Islet precursor cell (in vitro differentiated cells): ENCODE measurements around the gene KLHL1.
A peak's percentile ranks its signal among the peaks of the same experiment; 100 is the strongest.

ENCODE experiments used
- DNase-seq: peaks from one replicate; pipeline ENCODE4 v3.0.0-alpha.2; 2018

Gene KLHL1

DNA sequence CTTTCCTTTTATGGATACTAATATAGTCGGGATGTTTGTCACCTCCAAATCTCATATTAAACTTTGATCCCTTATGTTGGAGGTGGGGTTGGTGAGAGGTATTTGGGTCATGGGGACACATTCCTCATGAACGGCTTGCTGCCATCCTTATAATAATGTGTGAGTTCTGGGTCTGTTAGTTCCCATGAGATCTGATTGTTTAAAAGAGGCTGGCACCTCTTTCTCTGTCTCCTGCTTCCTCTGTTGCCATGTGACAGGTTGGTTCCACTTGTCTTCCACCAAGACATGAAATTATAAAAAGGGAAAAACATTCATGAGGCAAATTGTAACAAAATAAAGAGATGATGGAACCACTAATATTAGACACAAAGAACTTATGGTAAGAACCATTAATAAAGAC lies 108.4 kb downstream of the KLHL1 start:
- DNase-seq = no peak

DNA sequence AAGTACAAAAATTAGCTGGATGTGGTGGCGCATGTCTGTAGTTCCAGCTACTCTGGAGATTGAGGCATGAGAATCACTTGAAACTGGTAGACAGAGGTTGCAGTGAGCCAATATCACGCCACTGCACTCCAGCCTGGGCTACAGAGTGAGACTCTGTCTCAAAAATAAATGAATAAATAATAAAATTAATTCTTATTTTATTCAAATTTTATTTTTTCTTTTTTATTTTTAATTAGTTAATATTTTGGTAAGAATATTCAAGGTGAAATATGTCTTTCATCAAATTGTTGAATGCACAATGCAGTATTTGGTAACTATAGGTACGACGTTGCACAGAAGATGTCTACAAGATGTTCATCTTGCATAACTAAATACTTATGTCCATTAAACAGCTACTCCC lies 111.2 kb downstream of the KLHL1 start:
- DNase-seq = no peak

DNA sequence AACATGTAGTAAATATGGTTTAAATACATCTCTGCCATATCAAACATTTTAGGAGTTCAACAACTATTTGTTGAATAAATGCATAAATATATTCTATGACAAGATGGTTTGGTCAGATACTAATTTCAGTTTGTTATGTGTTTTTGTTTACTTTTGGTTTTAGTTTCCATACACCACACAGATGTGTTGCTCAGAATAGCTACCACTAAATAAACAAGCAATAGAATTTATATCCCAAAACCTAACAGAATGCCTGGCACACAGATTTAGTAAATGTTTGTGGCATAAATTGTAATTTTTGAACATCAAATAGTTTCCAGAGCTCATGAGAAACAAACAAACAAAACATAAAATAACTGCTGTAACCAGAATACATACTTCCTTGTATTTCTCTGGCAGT lies 127.5 kb downstream of the KLHL1 start:
- DNase-seq = no peak

DNA sequence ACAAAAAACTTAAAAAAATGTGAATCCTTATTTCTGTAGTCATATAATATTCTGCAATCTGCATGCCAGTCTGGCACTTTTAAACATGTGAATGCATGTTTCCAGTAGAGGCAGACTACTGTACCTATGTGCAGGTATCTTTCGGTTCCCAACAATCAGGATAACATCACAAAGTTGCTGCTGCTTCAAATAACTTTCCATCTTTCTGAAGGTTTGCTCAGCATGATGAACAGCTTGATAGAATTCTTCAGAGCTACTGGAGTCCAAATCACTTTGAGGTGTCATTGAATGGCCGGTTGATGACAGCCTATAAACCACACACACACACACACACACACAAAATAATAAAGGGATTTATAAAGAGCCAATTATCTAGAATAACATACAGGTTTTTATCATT lies 132.8 kb downstream of the KLHL1 start:
- DNase-seq = no peak

DNA sequence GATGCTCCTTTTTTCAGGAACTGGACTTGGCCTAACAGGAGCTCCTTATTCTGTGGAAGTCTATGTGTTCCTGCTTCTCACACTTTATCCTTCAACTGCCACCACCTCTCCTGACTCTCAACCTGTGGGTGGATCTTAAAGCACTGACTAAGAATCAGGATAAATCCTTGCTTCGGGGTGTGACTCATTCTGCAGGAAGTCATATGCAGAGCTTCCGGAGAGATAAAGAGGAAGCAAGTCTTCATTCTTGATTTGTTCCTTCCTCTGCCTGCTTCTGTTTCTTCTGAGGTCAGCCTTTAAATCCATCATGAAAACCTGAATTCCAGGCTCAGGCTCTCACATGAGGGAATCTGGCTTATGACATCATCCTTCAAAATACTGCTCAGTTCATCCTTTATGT lies 137.7 kb downstream of the KLHL1 start:
- peak; percentile 74 for DNase-seq

DNA sequence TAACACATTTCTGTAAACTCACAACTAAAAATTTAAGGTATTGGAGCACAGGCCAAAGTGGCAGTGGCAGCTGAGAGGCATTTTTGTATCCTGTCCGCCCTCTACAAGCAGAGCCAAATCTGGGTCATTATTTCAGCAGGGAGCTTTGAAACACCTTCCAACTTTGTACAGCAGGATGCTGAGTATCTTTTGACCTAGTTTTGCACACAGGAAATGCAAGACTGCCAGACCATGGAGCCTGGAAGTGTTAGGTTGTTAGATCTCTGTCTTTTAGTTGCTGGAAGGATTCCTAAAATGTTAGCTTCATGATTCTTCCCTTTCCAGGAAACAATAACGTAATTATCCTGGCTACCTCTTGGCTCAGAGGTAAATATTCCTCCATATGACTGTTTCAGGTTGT lies 149.2 kb downstream of the KLHL1 start:
- DNase-seq = peak; percentile 46

DNA sequence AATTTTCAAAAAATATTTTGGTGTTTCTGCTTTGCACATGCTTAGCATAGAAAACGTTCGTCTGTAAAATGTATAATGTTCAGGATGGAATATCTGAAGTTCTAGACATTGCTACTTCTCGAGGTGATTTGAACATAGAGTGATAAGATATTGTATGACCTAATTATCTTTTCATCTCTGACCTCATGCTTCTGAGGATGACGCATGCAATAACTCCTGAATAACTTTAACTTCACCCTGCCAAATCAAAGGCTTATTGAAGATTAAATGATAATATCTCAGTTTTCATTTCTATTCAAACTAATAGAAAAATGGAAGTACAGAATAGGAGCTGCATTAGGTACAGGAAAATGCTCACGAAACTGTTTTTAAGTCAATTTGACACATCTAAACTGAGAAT lies 151.4 kb downstream of the KLHL1 start:
- DNase-seq = no peak

DNA sequence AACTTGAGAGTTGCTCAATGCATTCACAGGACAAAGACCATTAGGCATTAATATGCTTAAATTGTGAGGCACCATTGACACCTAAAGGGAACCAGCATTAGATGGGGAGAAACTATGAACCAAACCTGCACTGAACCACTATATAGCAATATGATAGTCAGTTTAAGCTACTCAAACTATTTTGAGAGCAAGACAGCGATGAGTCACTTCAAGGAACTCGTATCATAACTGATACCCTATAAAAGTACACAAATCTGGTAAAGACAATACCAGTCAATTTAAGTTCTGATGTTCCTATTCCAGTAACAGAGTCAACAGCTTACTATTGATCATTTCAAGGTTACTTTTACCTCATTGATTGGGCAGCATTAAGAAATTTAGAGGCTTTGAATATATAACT lies 151.9 kb downstream of the KLHL1 start:
- DNase-seq = no peak

DNA sequence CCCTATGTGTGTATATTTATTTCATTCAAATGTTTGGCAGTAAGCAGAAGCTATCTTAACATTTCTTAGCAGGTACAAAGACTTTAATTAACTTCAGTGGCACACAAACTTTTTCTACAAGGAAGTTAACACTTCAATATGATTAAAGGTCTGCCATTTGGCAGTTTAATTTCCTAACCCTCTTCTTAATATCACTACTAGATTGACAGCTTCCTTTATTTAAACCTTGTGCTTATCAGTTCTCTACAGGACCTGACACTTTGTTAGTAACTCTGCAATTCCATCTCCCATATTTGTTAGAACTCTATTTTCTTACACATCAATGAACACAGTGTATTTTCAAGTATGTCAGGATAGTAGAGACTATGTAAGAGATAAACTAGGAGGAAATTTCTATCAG lies 153.0 kb downstream of the KLHL1 start:
- DNase-seq = no peak

DNA sequence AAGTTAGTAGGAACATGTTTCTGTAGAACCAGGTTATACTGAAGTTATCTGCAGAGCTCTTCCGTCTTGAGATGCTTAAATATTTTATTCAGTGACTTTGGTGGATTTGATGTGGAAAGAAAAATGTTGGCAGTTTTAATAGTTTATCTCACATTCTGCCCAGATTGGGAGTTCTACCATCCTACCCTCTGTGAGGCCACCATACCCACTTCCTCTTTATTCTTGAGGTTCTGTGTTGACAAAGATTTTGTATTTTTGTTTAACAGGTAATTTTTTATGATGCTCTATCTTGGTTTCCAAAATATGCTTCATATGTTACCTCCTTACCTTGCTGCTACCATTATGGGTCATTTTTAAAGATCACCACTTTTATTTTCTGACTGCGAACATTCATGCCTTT lies 156.8 kb downstream of the KLHL1 start:
- DNase-seq = no peak

DNA sequence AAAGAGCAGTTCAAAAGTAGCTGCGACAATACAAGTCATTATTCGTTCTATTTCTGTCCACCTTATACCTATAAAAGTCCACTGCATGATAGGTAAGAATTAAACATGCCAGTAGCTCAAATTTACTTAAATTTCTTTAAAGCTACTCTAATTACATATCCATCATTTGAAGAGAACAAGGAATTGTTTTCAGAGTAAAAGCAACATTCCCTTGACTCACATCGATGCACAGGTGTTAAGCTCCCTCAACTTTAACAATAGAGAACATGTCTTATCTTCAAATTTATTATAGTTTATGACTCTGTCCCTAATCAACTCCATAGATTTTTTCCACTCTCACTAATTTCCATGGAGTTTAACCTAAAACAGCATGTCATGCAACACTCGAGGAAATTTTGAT lies 158.1 kb downstream of the KLHL1 start:
- DNase-seq = no peak

DNA sequence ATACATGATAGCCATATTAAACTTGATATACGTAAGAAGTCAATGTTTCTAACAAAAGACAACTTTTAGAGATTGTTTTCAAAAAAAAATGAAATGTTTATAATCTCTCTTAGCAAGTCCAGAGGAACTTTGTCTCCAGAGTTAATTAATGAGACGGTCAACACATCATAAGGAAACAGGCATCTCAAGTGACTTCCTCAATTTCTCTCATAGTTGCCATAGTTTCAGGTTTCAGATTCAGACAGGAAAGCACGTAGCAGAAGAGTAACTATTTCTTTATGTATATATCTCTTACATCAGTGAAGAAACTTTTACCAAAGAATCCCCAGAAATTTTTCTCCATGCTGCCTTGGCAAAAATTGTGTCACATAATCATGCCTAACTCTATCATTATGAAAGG lies 160.2 kb downstream of the KLHL1 start:
- DNase-seq = no peak

DNA sequence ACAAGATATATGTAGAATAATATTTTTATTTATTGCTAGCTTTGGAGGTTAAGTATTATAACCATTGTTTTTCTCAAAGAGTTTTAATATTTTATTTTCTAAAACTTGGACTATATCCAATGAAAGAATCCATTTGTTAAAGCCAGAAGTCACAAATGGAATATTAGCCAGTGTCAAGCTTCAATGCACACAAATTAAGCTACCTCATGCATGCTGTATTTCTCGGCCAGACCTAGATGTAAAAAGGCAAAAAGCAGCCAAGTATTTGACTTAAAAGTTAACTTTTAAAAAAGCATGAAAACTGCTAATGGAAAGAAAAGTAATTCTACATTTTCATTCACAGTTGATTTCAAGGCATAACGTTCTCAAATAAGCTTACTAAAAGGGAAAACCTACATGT lies 160.7 kb downstream of the KLHL1 start:
- DNase-seq = no peak

DNA sequence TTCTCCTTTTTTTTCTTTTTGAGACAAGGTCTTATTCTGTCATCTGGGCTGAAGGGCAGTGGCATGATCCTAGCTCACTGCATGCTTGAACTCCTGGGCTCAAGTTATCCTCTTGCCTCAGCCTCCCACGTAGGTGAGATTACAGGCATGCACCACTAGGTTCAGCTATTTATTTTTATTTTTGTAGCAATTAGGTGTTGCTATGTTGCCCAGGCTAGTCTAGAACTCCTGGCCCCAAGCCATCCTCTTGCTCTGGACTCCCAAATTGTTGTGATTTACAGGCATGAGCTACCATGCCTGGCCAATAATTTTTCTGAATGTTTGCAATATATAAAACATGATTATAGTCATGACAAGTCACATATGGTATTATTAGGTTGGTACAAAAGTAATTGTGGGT lies 161.7 kb downstream of the KLHL1 start:
- no peak for DNase-seq

DNA sequence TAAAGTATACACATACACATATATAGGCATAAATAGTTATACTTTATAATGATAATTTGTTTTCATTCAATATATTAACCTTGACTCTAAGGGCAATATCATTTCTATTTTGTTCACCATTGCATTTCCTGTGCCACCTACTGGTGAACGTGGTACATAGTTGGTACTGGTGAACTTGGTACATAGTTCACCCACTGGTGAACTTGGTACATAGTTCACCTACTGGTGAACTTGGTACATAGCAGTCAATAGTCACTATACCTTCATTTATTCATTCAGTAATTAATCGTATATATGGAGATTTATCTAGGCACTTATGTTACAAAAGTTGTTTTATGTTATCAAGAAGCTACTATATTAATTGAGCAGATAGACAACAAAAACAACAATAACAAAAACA lies 173.2 kb downstream of the KLHL1 start:
- DNase-seq = no peak

DNA sequence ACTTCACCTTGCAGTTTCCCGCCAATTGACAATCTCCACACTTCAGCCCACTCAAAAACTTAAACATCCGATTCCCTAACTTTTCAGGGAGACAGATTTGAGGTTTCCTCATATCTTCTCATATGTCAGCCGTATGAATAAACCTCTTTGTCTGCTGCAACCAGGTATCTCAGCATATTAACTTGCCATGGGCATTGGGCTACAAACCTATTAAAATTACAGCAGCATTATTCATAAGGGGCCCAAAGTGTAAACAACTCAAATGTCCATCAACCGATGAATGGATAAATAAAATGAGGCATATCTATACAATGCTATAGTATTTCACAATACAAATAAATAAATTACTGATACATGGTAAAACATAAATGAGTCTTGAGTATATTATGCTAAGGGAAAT lies 180.0 kb downstream of the KLHL1 start:
- no peak for DNase-seq

DNA sequence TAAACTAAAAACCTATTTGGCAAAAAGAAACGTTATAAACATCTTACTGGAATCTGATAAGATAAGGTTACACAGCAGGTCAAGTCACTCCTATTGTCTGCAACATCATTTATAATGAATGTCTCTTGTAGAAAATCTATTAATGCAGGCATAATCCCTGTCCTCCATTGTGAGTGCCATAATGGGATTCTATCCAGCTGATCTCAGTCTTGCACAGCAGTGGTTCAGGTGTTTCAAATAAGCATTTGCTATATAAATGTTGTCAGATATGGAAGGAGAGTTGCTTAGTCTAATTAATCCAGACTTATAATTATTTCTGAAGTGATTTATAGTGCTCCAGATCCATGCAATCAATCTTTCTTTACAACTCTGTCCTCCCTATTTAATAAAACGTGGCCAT lies 187.1 kb downstream of the KLHL1 start:
- DNase-seq = no peak

DNA sequence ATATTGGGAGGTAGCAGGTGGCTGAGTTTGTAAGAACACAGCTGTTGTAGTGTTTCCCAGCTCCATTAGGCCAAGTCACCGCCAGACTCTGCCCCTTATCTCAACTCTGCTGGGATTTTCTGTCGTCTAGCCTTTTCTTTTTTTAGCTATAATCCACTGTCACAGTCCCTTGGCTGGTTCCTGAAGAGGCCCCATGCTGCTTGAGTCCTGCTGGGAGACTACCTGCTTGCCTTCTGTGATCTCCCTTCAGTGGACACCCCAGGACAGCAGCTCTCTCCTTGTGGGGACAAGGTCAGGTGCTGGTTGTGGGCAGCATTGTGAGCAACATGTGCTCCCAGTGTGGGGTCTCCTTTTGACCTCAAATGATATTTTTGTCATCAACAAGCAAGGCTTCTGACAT lies 195.6 kb downstream of the KLHL1 start:
- no peak for DNase-seq

DNA sequence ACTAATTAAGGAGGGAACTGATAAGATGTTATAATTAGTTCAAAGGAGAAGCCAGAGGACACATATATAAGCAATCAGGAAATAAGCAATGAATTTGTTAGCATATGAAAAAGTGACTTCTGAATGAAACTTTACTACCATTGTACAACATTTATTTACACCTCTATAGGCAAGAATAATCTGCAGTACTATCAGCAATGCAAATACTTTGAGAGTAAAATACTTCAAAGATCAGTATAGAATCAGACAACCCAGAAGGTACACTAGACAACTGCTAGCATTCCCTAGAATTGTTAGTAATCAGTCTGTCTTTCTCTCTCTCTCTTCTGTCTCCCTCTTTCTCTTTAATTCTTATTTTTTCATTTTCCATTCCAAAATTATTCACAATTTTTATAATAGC lies 197.5 kb downstream of the KLHL1 start:
- no peak for DNase-seq

DNA sequence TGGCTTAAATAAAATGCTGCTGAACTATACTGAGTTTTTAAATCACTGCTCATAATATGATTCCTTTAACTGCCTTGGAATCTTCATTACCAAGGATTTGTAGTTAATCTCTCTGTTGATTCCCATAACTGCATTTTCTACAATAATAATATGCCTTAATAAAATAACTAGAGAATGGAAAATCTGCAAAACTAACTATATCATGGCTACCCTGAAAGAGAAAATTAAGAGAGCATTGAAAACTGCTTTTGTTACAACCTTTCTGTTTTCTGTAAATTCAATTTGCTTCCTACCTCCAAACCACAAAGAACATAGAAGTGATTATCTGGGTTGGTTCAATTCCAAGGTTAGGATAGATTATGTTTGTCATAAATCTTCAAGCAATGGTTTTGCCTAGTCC lies 203.5 kb downstream of the KLHL1 start:
- no peak for DNase-seq

DNA sequence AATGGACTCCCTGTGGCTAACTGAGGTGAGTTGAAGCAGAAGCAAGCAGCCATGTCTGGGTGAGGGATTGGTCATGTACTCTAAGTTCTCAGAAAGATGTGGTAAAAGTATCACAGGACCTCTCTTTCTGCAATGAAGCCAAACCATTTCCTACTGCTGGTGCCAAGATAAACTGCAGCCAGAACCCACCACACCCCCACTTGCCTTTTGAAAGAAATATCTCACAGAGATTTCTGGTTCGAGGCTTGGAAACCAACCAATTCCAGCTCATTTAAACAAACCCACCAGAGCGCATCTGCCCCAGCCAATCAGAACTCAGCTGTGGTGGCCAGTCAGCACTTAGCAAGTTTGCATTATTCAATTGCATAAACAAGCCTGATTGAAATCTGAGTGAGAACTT lies 205.2 kb downstream of the KLHL1 start:
- DNase-seq = no peak

DNA sequence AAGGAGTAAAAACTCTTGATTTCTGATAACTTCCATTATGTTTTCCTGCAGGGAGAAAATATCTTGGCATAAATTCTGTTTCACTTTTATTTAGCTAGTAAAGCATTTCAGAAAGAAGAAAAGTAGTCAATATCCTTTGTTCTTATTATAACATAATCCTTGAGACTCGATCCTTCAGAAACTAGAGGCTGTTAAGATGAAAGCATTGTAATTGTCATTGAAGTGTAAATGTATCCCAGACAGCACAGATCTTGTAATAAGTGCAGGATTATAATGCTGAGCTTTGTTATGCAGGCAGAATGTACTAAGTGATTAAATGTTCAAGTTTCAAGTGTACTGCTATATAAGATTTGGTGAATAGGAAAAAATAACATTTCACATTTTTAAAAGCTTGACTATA lies 225.8 kb downstream of the KLHL1 start:
- no peak for DNase-seq

DNA sequence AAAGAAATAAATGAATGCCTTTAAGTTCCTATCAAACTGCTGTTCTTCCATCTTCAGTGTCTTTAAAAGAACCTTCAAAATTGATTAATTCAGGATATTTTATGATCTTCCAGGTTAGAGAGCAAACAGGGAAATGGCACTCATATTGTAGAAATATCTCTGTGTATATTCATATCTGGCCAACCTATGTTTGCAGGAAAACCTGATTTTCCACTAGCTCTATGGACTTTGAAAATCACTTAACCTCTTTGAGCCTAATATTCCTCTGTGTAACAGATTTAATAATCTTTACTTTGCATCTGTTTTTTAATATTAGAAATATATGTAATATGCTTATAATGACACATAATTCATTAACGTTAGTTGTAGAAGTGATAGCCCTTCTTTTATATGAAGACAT lies 228.3 kb downstream of the KLHL1 start:
- no peak for DNase-seq

DNA sequence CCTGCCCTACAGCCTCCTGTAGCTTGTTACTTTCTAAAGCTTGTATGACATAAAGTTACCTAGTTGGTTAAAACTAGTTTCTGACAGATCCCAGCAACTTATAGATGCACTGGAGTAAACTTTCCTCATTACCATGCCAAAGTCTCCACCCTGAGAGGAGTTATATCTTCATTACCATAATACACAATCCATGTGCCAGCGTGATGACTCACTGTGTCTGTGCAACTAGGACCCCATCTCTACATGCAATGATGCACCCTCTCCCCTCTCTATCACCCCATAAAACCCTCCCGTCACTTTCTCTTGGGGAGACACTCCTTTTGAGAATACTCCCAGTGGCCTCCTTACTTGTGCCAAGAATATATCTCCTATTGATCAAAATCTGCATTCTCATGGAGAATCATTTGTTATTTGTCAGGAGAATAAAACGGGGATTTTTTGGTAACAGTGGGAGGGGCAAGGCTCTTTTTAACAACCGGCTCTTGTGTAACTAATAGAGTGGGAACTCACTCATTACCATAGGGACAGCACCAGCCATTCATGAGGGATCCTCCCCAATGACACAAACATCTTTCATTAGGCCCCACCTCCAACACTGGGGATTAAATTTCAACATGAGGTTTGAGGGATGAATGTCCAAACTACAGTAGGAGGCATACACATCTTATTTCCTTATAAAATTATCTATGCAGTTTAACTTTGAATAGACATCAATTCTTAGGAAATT lies 235.8 kb downstream of the KLHL1 start:
- DNase-seq = no peak

DNA sequence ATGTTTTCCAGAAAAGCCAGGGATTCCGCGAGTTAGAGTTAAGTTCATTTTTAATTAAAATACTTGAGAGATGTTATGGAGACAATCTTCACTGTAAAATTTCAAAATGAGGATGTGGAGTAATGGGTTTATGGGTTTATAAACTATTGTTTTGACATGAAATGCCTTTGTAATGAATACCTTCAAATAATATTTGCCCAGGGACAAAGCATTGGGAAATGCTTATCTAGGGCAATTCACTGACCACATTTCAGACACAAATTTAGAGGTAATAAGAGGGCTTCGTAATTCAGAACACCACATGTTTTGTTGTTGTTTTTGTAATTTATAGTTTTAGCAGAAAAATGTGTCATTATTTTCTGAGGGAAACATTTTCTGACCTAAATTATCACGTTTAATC lies 241.7 kb downstream of the KLHL1 start:
- DNase-seq = no peak
